A172 (cell line): Measurements from ENCODE around the gene RBM28. TPM values are rescaled to one million over a fixed set of nuclear protein-coding genes. Genes with fewer than 3 reads are reported as not detected.
A peak's percentile ranks its signal among the peaks of the same experiment; 100 is the strongest.
"Not testable (repeated sequence)": the region's sequence is repeated elsewhere in the genome, so short reads cannot be mapped to it uniquely, and the experiment has no call there.

Source experiments
- DNase-seq: peaks from one replicate; pipeline ENCODE4 v3.0.0-alpha.2; 2015; ENCODE audit warnings: low spot score
- total RNA-seq: library from RNA; depleted of rRNA; stranded (reverse); fragments of >200 nt; shearing (Covaris generic); gene quantifications from 2 replicates; pipeline ENCODE4 v1.2.3, GENCODE V29; 2014

RBM28 gene
- total RNA-seq, 1 experiment from 2014 or later: 19.3 TPM

DNA sequence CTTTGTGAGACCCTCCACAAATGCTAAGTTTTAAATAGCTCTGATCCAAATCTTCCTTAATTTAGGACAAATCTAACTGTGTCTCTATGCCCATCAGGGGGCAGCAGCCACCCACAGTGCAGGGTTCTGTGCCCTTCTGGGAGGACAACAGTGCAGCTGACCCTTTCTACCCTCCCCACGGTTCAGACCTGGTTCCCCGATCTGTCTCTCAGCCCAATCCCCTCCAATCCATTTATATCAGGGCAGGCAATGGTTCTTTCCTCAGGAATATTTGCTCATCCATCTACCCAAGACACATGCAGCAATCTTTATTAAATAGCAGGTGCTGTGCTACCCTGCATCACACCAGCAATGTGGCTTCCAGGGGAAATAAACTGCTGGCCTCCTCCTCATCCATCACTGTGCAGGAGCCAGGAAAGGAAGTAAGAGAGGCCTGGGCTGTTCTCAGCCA, 4.0 kb upstream of the RBM28 start:
- DNase-seq: peak; percentile 34

DNA sequence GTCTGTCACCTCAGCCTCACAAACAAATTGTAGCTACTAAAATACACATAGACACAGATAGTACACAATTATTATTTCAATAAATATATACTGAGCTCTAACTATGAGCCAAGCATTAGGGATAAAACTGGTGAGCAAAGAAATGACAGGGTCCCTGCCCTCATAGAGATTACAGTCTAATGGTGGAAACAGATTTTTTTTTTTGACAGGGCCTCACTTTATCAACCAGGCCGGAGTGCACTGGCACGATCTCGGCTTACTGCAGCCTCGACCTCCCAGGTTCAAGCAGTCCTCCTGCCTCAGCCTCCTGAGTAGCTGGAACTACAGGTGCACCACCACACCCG, 695 bp upstream of the RBM28 start:
- DNase-seq: no peak

DNA sequence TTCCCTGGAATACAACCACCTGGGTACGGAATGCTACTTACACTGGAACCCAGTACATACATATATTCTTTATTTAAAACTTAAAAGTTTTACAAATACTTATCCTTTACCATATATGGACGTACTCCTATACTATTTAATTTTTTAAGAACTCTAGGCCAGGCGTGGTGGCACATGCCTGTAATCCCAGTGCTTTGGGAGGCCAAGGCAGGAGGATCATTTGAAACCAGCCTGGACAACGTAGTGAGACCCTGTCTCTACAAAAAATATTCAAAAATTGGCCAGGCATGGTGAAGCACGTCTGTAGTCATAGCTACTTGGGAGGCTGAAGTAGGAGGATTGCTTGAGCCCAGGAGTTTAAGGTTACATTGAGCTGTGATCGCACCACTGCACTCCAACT, 2.0 kb downstream of the RBM28 start:
- DNase-seq: no peak

DNA sequence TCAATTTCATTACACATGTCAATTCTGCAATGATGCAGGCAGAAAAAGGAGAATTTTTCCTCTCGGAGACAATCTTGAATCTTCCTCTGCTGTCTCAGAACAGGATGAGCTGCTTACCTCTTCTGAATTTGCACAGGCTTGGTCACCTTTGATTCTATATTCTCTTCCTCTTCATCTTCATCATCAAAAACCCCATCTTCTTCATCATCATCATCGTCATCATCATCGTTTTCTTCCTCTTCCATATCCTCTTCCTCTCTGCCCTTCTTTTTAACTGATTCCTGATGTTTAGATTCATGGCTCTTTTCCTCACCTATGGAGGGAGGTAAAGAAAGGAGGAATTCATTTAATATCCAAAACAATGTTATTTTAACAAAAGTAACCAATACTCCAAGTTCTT, 8.0 kb downstream of the RBM28 start:
- DNase-seq: no peak

DNA sequence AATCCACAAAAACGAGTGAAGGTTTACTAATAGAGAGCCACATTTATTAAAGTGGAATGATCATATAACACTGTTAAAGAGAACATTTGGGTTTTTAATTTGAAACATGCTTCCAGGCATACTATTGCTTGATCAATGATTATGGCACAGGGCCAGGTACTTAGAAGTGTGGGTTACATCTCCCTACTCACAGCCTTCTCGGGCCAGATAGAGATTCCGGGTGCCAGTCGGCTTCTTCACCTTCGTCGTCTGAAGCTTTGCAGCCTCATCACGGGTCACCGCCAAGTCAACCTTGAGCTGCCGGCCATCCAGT, 19.4 kb downstream of the RBM28 start:
- no peak for DNase-seq

DNA sequence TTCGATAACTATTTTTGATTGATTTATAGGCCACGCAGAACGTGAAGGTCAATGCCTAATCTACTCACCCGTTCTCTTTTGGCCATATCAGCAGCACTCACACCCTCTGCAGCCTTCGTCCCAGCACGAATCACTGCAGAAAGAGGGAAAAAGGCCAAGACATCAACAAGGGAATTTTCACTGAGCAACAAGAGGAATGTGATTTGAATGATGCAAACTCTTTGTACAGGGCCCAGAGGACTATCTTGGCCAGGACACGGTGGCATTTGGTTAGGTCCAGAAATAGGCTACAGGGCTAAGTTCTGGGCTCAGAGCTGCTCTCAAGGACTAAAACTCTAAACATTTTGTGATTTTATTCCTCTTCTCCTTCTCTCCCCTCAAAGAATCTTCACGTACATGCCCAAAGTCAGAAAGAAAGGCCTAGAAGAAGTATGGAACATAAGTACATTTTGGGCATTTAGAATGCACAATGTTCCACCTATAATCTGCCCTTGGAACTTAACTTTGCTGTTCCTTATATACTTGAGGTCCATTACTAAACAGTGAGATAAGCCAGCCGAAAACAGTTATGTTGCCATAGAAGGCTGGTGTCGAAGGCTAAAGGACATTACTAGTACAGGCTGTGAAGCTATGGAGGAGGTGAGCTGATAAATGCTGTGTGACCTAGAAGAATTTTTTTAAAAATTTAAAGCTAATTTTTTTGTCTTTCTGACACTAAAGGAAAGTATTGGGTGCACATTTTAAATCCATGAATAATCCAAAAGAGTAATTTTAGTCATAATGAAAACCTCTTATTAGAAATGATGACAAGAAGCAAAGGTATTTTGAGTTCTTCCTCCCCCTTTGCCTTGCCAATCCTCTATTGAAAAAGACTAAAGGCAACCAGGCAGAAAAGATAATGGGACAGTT, 20.0 kb downstream of the RBM28 start:
- DNase-seq: no peak

DNA sequence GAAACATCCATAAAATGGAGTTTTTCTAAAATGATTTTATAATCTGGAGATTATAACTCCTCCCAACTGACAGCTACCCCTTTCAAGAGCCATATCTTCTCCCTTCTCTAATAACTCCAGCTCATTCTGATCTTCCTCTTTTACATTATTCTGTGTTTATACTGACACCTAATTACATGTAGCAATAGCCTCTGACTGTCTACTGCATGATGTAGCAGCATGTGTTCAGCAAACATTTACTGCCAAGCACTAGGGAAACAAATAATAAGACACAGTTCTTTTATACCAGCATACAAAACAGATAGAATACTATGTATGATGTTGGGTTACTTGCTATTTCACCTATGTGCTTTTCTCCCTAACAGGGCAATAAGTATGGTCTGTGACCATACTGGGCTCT, 20.7 kb downstream of the RBM28 start:
- DNase-seq: no peak

DNA sequence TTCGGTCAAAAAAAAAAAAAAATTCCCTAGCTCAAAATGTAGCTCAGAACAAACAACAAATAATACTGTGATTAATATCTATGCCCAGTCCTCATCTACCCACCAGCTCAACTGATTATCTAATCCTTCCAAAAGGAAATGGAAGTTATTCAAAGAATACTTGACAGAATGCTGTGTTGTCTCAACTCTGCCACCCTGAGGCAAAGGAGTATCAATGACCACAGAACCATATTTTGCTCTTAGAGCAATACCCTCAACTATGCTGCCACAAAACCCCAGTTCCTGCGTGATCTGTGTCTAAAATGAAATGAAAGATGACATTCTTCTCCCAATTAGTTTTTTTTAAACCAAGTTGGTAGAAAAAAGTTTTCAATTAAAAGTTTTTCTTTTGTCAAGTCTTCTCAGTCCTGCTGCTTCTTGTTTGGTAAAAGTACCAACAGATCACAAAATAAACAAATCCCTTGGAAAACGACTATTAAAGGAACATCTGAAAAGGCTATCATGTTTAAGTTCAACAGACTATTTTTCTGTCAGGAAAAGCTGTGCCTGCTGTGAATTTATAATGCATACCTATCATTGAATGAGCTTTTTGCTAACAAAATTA, 21.6 kb downstream of the RBM28 start:
- DNase-seq: peak; percentile 11

DNA sequence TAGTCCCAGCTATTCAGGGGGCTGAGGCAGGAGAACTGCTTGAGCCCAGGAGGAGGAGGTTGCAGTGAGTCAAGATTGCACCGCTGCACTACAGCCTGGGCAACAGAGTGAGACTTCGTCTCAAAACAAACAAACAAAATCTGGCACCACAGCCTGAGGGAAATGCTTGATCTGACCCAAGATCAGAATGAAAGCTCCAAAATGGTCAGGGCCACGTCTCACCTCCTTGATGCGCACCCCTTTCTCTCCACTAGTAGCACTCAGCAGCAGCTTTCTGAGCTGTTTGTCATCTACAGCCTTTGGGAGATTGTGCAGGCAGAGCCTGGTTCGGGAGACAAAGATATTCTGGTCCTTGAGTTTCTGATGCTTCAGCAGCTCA, 22.7 kb downstream of the RBM28 start:
- DNase-seq: no peak

DNA sequence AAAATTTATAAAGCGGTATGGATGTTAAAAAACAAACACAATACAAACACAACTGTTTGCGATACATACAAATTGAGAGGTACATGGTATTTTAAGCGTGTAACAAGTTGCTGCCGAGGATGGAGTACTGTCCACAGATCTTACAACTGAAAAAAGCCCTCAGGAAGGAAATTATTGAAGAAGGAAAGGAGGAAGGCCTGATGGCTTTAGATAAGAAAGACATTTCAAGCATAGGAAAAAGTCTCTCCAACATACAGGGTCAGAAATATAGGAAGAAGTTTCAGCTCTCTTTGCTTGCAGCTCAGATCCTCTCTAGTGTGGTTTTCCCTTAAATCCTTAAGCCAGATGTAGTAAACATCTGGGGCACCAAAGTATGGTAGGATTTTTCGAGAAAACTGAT, 25.0 kb downstream of the RBM28 start:
- DNase-seq: no peak

DNA sequence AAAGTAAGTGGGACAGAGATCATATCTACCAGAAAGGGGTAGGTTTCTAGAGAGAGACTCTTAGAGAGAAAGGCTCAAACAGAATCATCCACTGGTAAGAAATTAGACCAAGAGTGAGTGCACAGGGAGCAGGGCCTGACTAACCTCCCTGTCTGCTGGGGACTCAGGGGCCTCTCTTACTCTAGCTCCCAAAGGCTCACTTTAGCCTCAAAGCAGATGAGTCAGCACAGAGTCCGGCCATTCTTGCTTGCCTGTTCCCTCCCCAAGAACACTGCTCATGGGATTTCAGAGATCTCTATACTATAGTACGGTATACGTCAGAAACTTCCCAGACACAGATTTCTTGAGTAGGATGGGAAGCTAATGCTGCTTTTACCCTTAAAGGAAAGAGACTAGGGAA, 32.7 kb downstream of the RBM28 start:
- DNase-seq: no peak

DNA sequence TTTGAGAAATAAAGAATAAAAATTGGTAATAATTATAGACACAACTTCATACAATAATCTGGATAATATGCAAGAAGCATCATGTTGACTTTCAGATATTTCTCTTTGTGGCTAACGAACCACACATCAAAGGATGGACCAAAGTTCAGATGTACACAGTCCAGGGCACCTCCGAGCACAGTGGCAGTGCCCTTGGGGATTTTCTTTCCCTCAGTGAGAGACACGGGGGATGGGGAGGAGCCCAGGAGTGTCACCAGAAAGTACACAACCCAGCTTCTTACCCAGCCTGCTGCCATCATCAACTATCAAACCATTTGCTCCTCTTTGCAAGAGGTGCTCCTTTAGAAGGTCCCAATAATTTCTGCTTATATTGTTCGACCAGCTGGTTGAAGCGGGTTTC, 33.2 kb downstream of the RBM28 start:
- no peak for DNase-seq

DNA sequence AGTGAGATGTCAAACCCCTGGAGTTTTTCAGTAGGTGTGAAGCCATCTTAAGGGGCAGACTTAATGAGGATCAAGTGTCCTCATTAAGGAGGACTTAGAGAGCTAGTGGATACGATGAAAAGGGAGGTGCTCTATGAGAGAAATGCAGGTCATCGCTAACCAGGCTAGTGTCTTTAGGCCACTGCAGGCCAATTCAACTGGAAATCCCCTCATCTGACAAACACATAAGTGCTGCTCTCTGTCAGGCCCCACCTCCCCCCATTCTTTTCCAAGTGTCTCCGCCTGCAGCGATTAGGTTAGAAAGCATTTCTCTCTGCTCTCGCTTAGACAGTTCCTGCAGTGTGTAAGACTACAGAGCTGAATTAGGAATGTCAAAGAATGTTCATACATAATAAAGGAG, 33.7 kb downstream of the RBM28 start:
- DNase-seq: no peak

DNA sequence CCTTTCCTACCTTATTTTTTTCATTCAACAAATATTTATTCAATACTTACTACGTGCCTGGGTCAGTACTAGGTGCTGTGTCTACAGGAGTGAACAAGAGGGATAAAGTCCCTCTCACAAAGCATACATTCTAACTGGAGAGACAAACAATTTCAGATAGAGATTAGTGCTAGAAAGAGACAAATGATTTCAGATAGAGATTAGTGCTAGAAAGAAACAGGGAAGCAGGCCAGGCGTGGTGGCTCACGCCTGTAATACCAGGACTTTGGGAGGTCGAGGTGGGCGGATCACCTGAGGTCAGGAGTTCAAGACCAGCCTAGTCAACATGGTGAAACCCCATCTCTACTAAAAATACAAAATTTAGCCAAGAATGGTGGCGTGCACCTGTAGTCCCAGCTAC, 34.6 kb downstream of the RBM28 start:
- DNase-seq: no peak

DNA sequence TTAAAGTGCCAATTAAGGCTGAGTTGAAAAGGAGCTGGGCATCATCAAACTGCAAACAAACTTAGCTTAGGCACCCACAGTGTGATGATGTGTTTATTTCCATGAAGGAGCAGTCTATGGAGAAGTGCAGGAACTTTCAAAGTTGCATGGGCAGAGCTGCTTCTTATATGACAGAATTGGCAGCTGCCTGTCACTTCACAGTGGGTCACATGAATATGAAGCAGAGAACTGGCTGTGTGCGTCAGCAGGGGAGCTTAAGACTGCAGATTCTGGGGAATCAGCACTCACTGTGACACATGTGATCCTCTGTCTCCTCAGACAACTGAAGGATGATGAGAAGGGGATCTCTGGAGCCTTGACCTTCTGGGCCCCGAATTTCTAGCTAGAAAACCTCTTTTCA, 36.6 kb downstream of the RBM28 start:
- DNase-seq: no peak

DNA sequence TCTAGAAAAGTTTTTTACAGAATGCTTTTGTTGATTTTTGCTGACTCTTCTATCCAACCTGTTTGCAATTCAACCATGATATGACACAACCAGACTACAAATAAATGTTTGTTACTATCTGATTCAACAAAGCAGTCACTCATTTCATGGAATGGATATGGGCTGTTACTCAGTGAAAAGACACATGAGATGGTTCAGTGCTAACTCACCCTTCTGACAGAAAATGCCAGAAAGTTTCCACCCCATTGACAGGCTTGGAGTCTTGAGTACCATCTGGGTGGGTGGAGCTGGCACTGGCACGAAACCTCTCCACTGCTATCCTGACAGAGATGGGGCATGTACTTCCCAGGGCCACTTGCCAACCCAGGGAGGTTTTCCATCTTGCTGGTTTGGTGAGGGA, 39.5 kb downstream of the RBM28 start:
- no peak for DNase-seq

DNA sequence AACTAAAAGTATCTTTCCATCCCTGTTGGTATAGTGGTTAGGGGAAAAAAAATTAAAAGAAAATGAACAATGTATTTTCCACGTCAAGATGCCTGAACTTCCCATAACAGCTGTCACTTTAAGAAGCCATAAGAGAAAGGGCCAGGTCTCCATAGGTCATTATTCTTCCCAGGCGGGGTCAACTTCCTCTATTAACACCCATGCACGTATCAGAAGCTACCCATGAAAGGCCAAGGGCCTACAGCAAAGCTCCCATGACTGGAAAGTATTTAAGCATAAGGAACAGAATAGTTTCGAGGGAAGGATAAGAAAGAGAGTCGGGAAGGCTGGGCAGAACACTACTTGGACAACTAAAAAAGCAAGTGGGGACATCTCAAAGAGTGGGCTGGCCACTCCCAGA, 40.1 kb downstream of the RBM28 start:
- no peak for DNase-seq

DNA sequence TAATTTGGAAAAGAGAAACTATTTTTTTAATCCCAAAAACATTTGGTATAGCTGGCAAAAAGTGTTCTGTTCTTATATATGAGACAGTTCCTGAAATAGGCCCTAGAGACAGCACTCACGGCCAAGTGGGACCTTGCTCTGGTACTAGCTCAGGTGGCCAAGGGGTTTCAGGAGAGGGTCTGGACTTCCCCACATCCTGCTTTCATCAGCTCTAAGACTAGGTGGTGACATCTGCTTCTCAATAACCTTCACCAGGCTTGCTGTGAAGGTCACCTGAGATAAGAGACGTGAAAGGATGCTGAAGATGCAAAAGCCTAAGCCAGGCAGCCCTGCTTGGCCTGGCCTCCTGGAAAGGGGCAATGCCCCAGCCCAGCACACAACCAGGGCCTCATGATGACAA, 40.6 kb downstream of the RBM28 start:
- no peak for DNase-seq

DNA sequence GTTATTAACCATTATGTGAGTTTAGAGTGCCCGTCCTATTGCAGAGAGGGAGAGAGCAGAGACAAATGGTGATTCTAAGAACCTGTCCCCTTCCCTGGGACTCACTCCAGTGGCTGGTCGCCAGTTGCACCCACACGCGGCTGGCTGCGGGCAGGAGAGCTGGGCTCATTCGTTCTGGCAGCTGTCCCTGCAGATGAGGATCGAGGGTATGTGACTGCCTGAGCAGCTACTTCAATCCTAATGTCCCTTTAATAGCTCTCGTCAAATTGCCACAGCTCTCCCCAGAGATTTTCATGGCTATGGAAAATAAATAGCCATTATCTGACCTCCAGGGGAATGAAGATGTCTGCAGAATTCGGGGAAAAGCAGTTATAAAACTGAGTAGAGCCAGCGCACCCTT, 41.6 kb downstream of the RBM28 start:
- DNase-seq: no peak

DNA sequence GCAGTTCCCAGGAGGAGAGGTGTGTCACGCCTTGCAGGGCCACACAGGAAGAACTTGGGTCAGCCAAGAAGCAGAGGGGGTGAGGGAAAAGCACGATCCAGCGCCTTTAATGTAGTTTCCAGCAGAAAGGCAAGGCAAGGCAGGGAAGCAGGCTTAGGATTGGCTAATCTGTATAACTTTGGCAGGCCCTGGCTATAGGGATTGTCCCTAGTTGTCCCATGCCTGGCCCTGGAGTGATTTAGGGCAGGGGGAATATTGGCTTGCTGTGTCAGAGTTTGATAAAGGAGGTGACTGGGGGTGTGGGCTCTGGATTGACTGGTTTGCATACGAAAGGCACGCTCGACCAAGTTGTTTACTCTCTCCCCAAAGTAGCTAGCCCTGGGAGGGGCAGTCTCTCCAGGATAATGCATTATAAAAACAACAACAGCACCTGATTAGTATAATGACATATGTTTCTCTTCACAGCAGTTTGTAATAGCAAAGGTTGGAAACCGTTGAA, 44.5 kb downstream of the RBM28 start:
- DNase-seq: no peak

DNA sequence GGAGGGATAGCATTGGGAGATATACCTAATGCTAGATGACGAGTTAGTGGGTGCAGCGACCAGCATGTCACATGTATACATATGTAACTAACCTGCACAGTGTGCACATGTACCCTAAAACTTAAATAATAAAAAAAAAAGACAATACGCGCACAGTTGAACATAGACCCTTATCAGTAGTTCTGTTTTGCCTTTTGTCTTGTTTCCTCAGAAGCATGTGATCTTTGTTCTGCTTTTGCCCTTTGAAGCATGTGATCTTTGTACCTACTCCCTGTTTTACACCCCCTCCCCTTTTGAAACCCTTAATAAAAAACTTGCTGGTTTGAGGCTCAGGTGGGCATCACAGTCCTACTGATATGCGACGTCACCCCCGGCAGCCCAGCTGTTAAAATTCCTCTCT, 45.7 kb downstream of the RBM28 start:
- DNase-seq: not testable (repeated sequence)

DNA sequence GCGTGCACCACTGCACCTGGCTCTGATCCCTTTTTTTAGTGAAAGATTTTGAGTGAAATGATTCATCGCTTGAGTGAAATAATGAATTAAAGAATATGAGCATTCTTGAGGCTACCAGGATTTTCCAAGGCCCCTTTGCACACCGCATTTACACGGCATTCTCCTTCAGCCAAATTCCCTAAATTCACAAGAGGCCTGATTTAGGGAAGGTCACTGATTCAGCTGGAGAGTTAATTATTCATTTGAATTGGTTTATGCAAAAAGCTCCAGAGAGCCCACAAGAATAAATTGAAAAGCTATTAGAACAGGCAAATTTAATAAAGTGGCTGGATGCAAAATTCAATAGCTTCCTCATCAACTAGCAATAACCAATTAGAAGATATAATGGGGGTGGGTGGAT, 56.2 kb downstream of the RBM28 start:
- DNase-seq: no peak

DNA sequence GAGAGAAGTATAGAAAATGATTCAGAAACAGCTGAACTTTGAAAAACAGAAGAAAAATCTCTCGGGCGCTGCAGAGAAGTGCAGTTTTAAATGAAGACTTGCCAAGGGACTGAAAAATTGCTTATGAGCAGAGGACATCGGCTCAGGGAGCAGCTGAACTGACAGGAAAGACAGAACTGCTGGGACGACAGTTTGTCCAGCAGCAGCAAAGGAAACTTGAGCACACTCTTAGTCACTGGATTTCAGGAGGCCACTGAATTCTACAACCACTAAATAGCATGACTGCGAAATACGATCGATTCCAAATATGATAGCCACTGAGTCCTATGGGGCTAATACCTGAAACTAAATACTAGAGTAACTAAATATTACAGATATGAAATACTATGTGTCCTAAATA, 59.6 kb downstream of the RBM28 start:
- no peak for DNase-seq
